HPDE6-E6E7 (cell line): ENCODE measurements around the gene MLKL.
A peak's percentile ranks its signal among the peaks of the same experiment; 100 is the strongest.

Source experiments
- DNase-seq: peaks from one replicate; pipeline ENCODE4 v3.0.0; 2011; ENCODE audit warnings: missing footprints; ENCODE audit errors: extremely low spot score

The MLKL gene

GRCh38 chr16:74650966-74651567, 49.6 kb downstream of the MLKL start:
- no peak for DNase-seq

- no peak for DNase-seq
These were observed 50.7 kb downstream of the MLKL start for GRCh38 chr16:74649839-74650504.

GRCh38 chr16:74641969-74642368, 58.7 kb downstream of the MLKL start:
- DNase-seq = no peak

- no peak for DNase-seq
These were observed 62.8 kb downstream of the MLKL start for GRCh38 chr16:74637742-74638453.

GRCh38 chr16:74635303-74635702, 65.4 kb downstream of the MLKL start:
- DNase-seq = no peak

- no peak for DNase-seq
These were observed 67.0 kb downstream of the MLKL start for GRCh38 chr16:74633686-74634085.

- no peak for DNase-seq
These were observed 73.0 kb downstream of the MLKL start for GRCh38 chr16:74627506-74628220.

- no peak for DNase-seq
These were observed 73.8 kb downstream of the MLKL start for GRCh38 chr16:74626741-74627416.

GRCh38 chr16:74625500-74626350, 74.9 kb downstream of the MLKL start:
- DNase-seq = no peak

- no peak for DNase-seq
These were observed 76.8 kb downstream of the MLKL start for GRCh38 chr16:74623839-74624235.

GRCh38 chr16:74623214-74623838, 77.3 kb downstream of the MLKL start:
- peak; percentile 27 for DNase-seq

GRCh38 chr16:74622005-74622404, 78.7 kb downstream of the MLKL start:
- no peak for DNase-seq
